Small intestine (tissue), 7 donors: ENCODE data around the gene VPS45. TPM values are rescaled to one million over a fixed set of nuclear protein-coding genes. Genes with fewer than 3 reads are reported as not detected.
A peak's percentile ranks its signal among the peaks of the same experiment; 100 is the strongest.

Source experiments
- DNase-seq, 2 donors: peaks; one replicate each; pipeline versions ENCODE4 v3.0.0 to v3.0.0-alpha.2; 2013
- FAIRE-seq: peaks from 2 replicates; lab custom pipeline; 2012; peaks lifted over from hg19 to GRCh38; lab: Jason Lieb, UNC
- H3K27ac ChIP-seq, 3 donors: one replicate each; pipeline ENCODE4 v1.5.1; 2013; ENCODE audit warnings: low read length in 2 of 3, mild to moderate bottlenecking in 2 of 3, control low read depth in 1 of 3, inconsistent platforms in 1 of 3, low read depth in 1 of 3, moderate library complexity in 1 of 3
- H3K27me3 ChIP-seq, 3 donors: one replicate each; pipeline ENCODE4 v1.6.1; 2013; ENCODE audit warnings: low read length in 3 of 3, inconsistent platforms in 1 of 3; ENCODE audit not compliant: control insufficient read depth in 3 of 3, insufficient read depth in 3 of 3
- H3K36me3 ChIP-seq, 3 donors: one replicate each; pipeline ENCODE4 v1.6.1; 2013; ENCODE audit warnings: low read length in 3 of 3, inconsistent platforms in 1 of 3, low read depth in 1 of 3, mild to moderate bottlenecking in 1 of 3, moderate library complexity in 1 of 3; ENCODE audit not compliant: control insufficient read depth in 3 of 3, insufficient read depth in 2 of 3
- H3K4me1 ChIP-seq, 3 donors: one replicate each; pipeline ENCODE4 v1.6.1; 2013; ENCODE audit warnings: low read length in 2 of 3, inconsistent platforms in 1 of 3, low read depth in 1 of 3, mild to moderate bottlenecking in 1 of 3, moderate library complexity in 1 of 3; ENCODE audit not compliant: control insufficient read depth in 3 of 3, insufficient read depth in 2 of 3
- H3K4me3 ChIP-seq, 3 donors: one replicate each; pipeline ENCODE4 v1.5.1; 2013; ENCODE audit warnings: low read length in 3 of 3, control low read depth in 1 of 3, inconsistent platforms in 1 of 3, low read depth in 1 of 3, mild to moderate bottlenecking in 1 of 3, moderate library complexity in 1 of 3
- H3K9me3 ChIP-seq, 2 donors: one replicate each; pipeline ENCODE4 v1.6.1; 2013; ENCODE audit warnings: low read depth in 1 of 2, low read length in 1 of 2; ENCODE audit not compliant: control insufficient read depth in 2 of 2, insufficient read depth in 1 of 2
- WGBS, 3 donors: extraction: QIAGEN DNeasy Blood & Tissue Kit; methylation state at CpG; one replicate each; pipeline ENCODE4 v1.1.7; 2013; 5-methylcytosine and 5-hydroxymethylcytosine counted together
- polyA plus RNA-seq, 4 donors: library from polyadenylated mRNA; stranded (reverse) in 3 of 4; unstranded in 1 of 4; fragments of 200-250 nt in 3 of 4; fragments of 120-200 nt in 1 of 4; gene quantifications; one replicate each; pipeline versions ENCODE4 v1.2.1 to v1.2.3, GENCODE V29; 2013
- donor health status: healthy with polysubstance abuse.
- donor health status: control.
- donor health status: control.
- donor health status: Bipolar disorder and iron deficiency.
- donor health status: healthy.

The VPS45 gene
- polyA plus RNA-seq, 4 donors = 19.2 to 32.1 (median 22.7) TPM

- no peak for FAIRE-seq
- Histone ChIP-seq H3K27ac (peak overlapping the region in 1 of 3 donors; percentile 17), H3K4me3 (no peak overlapping the region), H3K27me3 (no peaks in the 10 kb centered on the region), H3K36me3 (no peaks in the 10 kb centered on the region), H3K4me1 (peaks cover 0 to 34% (median 2%) of the 10 kb centered on the region in 3 donors), H3K9me3 (no peaks in the 10 kb centered on the region)
- DNase-seq = peak in 1 of 2 donors; percentile 37
- 43 to 62% (median 49%) methylated on average over 12 to 14 of the region's 14 CpGs for WGBS, 3 donors
Measured at GRCh38 chr1:150165622-150166612, 98.3 kb downstream of the VPS45 start.

- H3K36me3 ChIP-seq = no peaks in the 10 kb centered on the region
- no peak overlapping the region for H3K27ac ChIP-seq
- H3K4me3 ChIP-seq = no peak overlapping the region
- H3K27me3 ChIP-seq = no peaks in the 10 kb centered on the region
- peaks cover 0 to 33% (median 0%) of the 10 kb centered on the region in 3 donors for H3K4me1 ChIP-seq
- no peak for FAIRE-seq
- WGBS, 3 donors = 11 to 22% (median 12%) methylated on average over 6 of the region's 6 CpGs
- peak; percentile 34 to 69 for DNase-seq
- H3K9me3 ChIP-seq = no peaks in the 10 kb centered on the region
Measured at GRCh38 chr1:150168960-150169601, 101.5 kb downstream of the VPS45 start.

GRCh38 chr1:150171801-150172200 is 104.2 kb downstream of the VPS45 start:
- no peaks in the 10 kb centered on the region for H3K36me3 ChIP-seq
- peaks cover 0 to 31% (median 2%) of the 10 kb centered on the region in 3 donors for H3K4me1 ChIP-seq
- DNase-seq (peak in 1 of 2 donors; percentile 43), FAIRE-seq (no peak)
- H3K9me3 ChIP-seq = no peaks in the 10 kb centered on the region
- H3K27me3 ChIP-seq = no peaks in the 10 kb centered on the region
- H3K4me3 ChIP-seq = no peak overlapping the region
- peak overlapping the region in 2 of 3 donors; percentile 39 to 41 for H3K27ac ChIP-seq
- 26 to 67% (median 54%) methylated on average over 2 of the region's 2 CpGs for WGBS, 3 donors

GRCh38 chr1:150173141-150173585 is 105.6 kb downstream of the VPS45 start:
- no peaks in the 10 kb centered on the region for H3K9me3 ChIP-seq
- DNase-seq = peak; percentile 81 to 97
- peak overlapping the region; percentile 47 to 71 (median 58) for H3K27ac ChIP-seq
- no peak overlapping the region for H3K4me3 ChIP-seq
- H3K36me3 ChIP-seq = no peaks in the 10 kb centered on the region
- WGBS, 3 donors = 21 to 63% (median 28%) methylated on average over 7 of the region's 7 CpGs
- H3K4me1 ChIP-seq = peaks cover 0 to 37% (median 2%) of the 10 kb centered on the region in 3 donors
- no peak for FAIRE-seq
- H3K27me3 ChIP-seq = no peaks in the 10 kb centered on the region

- no peak overlapping the region for H3K4me3 ChIP-seq
- no peaks in the 10 kb centered on the region for H3K36me3 ChIP-seq
- 90 to 97% (median 90%) methylated on average over 3 of the region's 3 CpGs for WGBS, 3 donors
- H3K27me3 ChIP-seq = no peaks in the 10 kb centered on the region
- no peak overlapping the region for H3K27ac ChIP-seq
- peaks cover 0 to 31% (median 2%) of the 10 kb centered on the region in 3 donors for H3K4me1 ChIP-seq
- FAIRE-seq = no peak
- no peak for DNase-seq
- no peaks in the 10 kb centered on the region for H3K9me3 ChIP-seq
Measured at GRCh38 chr1:150176593-150176992, 109.0 kb downstream of the VPS45 start.

- DNase-seq = peak; percentile 20 to 28
- H3K27ac ChIP-seq = peak overlapping the region in 2 of 3 donors; percentile 29 to 62
- H3K27me3 ChIP-seq = no peaks in the 10 kb centered on the region
- no peaks in the 10 kb centered on the region for H3K36me3 ChIP-seq
- no peak overlapping the region for H3K4me3 ChIP-seq
- peaks cover 0 to 13% (median 2%) of the 10 kb centered on the region in 3 donors for H3K4me1 ChIP-seq
- H3K9me3 ChIP-seq = no peaks in the 10 kb centered on the region
- FAIRE-seq = no peak
Measured at GRCh38 chr1:150178548-150178947, 111.0 kb downstream of the VPS45 start.

- Histone ChIP-seq H3K4me3 (no peak overlapping the region), H3K36me3 (no peaks in the 10 kb centered on the region), H3K4me1 (peaks cover 0 to 9% (median 2%) of the 10 kb centered on the region in 3 donors), H3K9me3 (no peaks in the 10 kb centered on the region), H3K27me3 (no peaks in the 10 kb centered on the region), H3K27ac (no peak overlapping the region)
- FAIRE-seq = no peak
- DNase-seq = no peak
- 92 to 96% (median 94%) methylated on average over 7 of the region's 7 CpGs for WGBS, 3 donors
Measured at GRCh38 chr1:150179867-150180266, 112.3 kb downstream of the VPS45 start.

GRCh38 chr1:150180474-150180873 is 112.9 kb downstream of the VPS45 start:
- WGBS, 3 donors = 60 to 72% (median 72%) methylated on average over 5 of the region's 5 CpGs
- H3K27me3 ChIP-seq = no peaks in the 10 kb centered on the region
- no peaks in the 10 kb centered on the region for H3K9me3 ChIP-seq
- no peaks in the 10 kb centered on the region for H3K36me3 ChIP-seq
- no peak overlapping the region for H3K4me3 ChIP-seq
- no peak overlapping the region for H3K27ac ChIP-seq
- peaks cover 0 to 9% (median 2%) of the 10 kb centered on the region in 3 donors for H3K4me1 ChIP-seq
- no peak for DNase-seq
- no peak for FAIRE-seq
